ENCODE measurements around the gene FAM216A.

The FAM216A gene

DNA sequence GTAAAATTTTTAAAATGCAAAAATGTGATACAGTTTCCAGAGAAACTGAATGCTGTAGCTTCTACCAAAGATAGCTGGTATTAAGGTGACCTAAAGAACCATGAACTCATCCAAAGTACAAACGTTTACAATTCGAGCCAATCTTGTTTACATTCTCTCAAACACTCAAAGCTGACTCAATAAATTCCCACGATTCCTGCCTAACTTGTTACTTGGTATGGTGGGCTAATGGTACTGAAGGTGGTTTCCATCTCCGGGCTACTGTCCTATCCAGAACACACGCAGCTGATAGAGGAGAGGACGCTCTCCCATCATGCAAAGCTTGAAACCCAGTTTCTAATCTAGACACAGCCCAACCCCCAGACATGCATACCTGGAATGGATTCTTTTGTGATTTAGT lies 65.0 kb downstream of the FAM216A start:
- 0 out of 2 replicates have a peak, but pooled peaks cover 2% of the 10 kb centered on the region for H3F3A ChIP-seq (ENCODE audit: insufficient read depth)
- H3K79me2 ChIP-seq (ENCODE audit: insufficient read depth, low read length) = no peaks in the 10 kb centered on the region
- H2AFZ ChIP-seq (ENCODE audit: low read depth, low read length, severe bottlenecking) = no peak overlapping the region
- no peak overlapping the region for H3K9ac ChIP-seq (ENCODE audit: low read length)
- TF ChIP-seq EZH2phosphoT487 (conservative IDR thresholded peaks at IDR 0.05; ENCODE audit: low read length) = no peak
- TF ChIP-seq, protein P1, sequence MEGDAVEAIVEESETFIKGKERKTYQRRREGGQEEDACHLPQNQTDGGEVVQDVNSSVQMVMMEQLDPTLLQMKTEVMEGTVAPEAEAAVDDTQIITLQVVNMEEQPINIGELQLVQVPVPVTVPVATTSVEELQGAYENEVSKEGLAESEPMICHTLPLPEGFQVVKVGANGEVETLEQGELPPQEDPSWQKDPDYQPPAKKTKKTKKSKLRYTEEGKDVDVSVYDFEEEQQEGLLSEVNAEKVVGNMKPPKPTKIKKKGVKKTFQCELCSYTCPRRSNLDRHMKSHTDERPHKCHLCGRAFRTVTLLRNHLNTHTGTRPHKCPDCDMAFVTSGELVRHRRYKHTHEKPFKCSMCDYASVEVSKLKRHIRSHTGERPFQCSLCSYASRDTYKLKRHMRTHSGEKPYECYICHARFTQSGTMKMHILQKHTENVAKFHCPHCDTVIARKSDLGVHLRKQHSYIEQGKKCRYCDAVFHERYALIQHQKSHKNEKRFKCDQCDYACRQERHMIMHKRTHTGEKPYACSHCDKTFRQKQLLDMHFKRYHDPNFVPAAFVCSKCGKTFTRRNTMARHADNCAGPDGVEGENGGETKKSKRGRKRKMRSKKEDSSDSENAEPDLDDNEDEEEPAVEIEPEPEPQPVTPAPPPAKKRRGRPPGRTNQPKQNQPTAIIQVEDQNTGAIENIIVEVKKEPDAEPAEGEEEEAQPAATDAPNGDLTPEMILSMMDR (IDR thresholded peaks at IDR 0.05; ENCODE audit: insufficient read depth, low read length, poor library complexity, severe bottlenecking) = no peak
- H4K20me1 ChIP-seq (ENCODE audit: low read depth, low read length) = no peaks in the 10 kb centered on the region
- H3K27me3 ChIP-seq (ENCODE audit: low read length) = no peaks in the 10 kb centered on the region
- no peak overlapping the region for H3K27ac ChIP-seq (ENCODE audit: low read depth, low read length)
- H3K4me2 ChIP-seq (ENCODE audit: low read depth, low read length, poor library complexity, severe bottlenecking) = no peak overlapping the region
- no peak overlapping the region for H3K4me3 ChIP-seq (ENCODE audit: insufficient read depth, low read length, poor library complexity, severe bottlenecking)
- peaks cover 13% of the 10 kb centered on the region for H3K36me3 ChIP-seq (ENCODE audit: low read length)
- no peaks in the 10 kb centered on the region for H3K9me2 ChIP-seq (replicated peaks; ENCODE audit: insufficient read depth, low read length)
- no peaks in the 10 kb centered on the region for H3K9me3 ChIP-seq (ENCODE audit: insufficient read depth, low read length)

DNA sequence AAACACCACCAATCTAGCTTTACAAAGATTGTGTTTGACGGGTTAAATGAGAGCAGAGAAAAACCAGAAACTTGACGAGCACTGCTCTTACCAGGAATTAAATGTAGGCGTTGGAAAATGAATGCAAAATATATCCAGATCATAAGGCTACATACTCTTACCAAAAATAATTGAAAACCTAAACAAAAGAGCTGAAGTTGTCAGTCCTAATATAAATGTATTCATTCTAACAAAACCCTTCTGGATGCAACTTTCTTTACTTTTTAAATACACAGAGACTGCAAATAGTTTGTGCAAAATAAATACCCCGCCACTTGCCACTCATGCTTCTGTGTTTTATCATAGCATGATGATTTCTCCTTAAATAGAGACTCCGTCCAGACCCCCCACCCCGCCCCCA lies 66.2 kb downstream of the FAM216A start:
- Histone ChIP-seq H3K4me2 (ENCODE audit: low read depth, low read length, poor library complexity, severe bottlenecking) (no peak overlapping the region), H3K27ac (ENCODE audit: low read depth, low read length) (no peak overlapping the region), H4K20me1 (ENCODE audit: low read depth, low read length) (no peaks in the 10 kb centered on the region), H3K36me3 (ENCODE audit: low read length) (peaks cover 19% of the 10 kb centered on the region), H3K9me3 (ENCODE audit: insufficient read depth, low read length) (no peaks in the 10 kb centered on the region), H3K79me2 (ENCODE audit: insufficient read depth, low read length) (no peaks in the 10 kb centered on the region), H3K4me3 (ENCODE audit: insufficient read depth, low read length, poor library complexity, severe bottlenecking) (no peak overlapping the region), H3K9me2 (replicated peaks; ENCODE audit: insufficient read depth, low read length) (no peaks in the 10 kb centered on the region), H3K9ac (ENCODE audit: low read length) (no peak overlapping the region), H3F3A (ENCODE audit: insufficient read depth) (0 out of 2 replicates have a peak, but pooled peaks cover 2% of the 10 kb centered on the region), H3K27me3 (ENCODE audit: low read length) (no peaks in the 10 kb centered on the region), H2AFZ (ENCODE audit: low read depth, low read length, severe bottlenecking) (no peak overlapping the region)
- TF ChIP-seq, protein P1 (IDR thresholded peaks at IDR 0.05; ENCODE audit: insufficient read depth, low read length, poor library complexity, severe bottlenecking) = no peak
- no peak for TF ChIP-seq EZH2phosphoT487 (conservative IDR thresholded peaks at IDR 0.05; ENCODE audit: low read length)

DNA sequence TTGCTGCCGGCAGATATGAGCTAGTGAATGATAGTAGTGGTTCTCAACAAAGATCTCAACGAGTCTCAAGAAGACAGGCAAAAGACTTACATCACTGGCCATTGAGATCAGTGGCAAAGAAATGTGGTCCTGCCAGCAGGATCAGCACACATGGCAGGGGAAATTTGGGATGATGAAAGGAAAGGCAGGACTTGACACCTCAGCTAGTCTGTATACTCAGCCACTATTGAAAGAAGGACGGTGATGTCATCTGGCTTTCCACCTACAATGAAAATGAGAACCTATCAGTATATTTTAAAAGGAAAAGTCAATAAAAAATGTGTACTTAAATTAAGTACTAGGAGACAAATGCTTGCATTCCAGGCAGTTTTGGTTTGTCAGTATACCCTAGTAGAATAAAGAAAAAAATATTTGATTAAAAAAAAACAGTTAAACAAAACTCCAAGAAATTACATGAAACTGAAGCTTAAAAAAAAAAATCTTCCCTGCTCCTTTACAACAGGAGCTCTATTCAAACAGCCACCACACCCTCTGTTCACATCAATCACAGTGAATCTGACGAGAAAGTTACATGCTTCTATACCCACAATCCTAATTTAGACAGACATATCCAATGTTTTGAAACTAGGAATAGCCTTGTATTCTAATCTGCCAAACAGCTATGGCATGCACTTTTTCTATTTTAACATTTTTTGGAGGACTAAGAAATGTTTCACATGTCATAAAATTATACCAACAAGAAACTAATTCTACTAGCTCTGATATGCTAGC lies 68.4 kb downstream of the FAM216A start:
- H3K27ac ChIP-seq (ENCODE audit: low read depth, low read length) = no peak overlapping the region

More for the DNA sequence above, 68.4 kb downstream of the FAM216A start:
- Histone ChIP-seq H3K9me2 (replicated peaks; ENCODE audit: insufficient read depth, low read length) (no peaks in the 10 kb centered on the region), H3K9me3 (ENCODE audit: insufficient read depth, low read length) (no peaks in the 10 kb centered on the region), H3F3A (ENCODE audit: insufficient read depth) (no peaks in the 10 kb centered on the region), H3K9ac (ENCODE audit: low read length) (no peak overlapping the region), H4K20me1 (ENCODE audit: low read depth, low read length) (no peaks in the 10 kb centered on the region), H3K79me2 (ENCODE audit: insufficient read depth, low read length) (no peaks in the 10 kb centered on the region), H3K4me2 (ENCODE audit: low read depth, low read length, poor library complexity, severe bottlenecking) (no peak overlapping the region), H3K36me3 (ENCODE audit: low read length) (peaks cover 19% of the 10 kb centered on the region), H3K4me3 (ENCODE audit: insufficient read depth, low read length, poor library complexity, severe bottlenecking) (no peak overlapping the region), H3K27me3 (ENCODE audit: low read length) (no peaks in the 10 kb centered on the region), H2AFZ (ENCODE audit: low read depth, low read length, severe bottlenecking) (no peak overlapping the region)
- TF ChIP-seq EZH2phosphoT487 (conservative IDR thresholded peaks at IDR 0.05; ENCODE audit: low read length) = no peak
